Measurements from ENCODE around the gene NBEAL2.

NBEAL2 gene

GRCh38 chr3:47014036-47014435, 34.6 kb downstream of the NBEAL2 start:
- TF ChIP-seq, protein P1, sequence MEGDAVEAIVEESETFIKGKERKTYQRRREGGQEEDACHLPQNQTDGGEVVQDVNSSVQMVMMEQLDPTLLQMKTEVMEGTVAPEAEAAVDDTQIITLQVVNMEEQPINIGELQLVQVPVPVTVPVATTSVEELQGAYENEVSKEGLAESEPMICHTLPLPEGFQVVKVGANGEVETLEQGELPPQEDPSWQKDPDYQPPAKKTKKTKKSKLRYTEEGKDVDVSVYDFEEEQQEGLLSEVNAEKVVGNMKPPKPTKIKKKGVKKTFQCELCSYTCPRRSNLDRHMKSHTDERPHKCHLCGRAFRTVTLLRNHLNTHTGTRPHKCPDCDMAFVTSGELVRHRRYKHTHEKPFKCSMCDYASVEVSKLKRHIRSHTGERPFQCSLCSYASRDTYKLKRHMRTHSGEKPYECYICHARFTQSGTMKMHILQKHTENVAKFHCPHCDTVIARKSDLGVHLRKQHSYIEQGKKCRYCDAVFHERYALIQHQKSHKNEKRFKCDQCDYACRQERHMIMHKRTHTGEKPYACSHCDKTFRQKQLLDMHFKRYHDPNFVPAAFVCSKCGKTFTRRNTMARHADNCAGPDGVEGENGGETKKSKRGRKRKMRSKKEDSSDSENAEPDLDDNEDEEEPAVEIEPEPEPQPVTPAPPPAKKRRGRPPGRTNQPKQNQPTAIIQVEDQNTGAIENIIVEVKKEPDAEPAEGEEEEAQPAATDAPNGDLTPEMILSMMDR (IDR thresholded peaks at IDR 0.05; ENCODE audit: low read depth, low read length): no peak
- DNase-seq: no peak
- no peaks in the 10 kb centered on the region for H3K27me3 ChIP-seq (ENCODE audit: insufficient read depth, low read depth, severe bottlenecking)
- no peaks in the 10 kb centered on the region for H3K9me3 ChIP-seq (ENCODE audit: severe bottlenecking)
- H3K4me3 ChIP-seq (ENCODE audit: low read depth, low read length): no peak overlapping the region
- H3K36me3 ChIP-seq: peaks cover 51% of the 10 kb centered on the region
- no peak overlapping the region for H3K27ac ChIP-seq

GRCh38 chr3:47015151-47015550, 35.7 kb downstream of the NBEAL2 start:
- Histone ChIP-seq H3K27ac (no peak overlapping the region), H3K9me3 (ENCODE audit: severe bottlenecking) (no peaks in the 10 kb centered on the region), H3K36me3 (peaks cover 59% of the 10 kb centered on the region), H3K27me3 (ENCODE audit: insufficient read depth, low read depth, severe bottlenecking) (no peaks in the 10 kb centered on the region), H3K4me3 (ENCODE audit: low read depth, low read length) (no peak overlapping the region)
- TF ChIP-seq, protein P1 (IDR thresholded peaks at IDR 0.05; ENCODE audit: low read depth, low read length): no peak
- no peak for DNase-seq

DNA sequence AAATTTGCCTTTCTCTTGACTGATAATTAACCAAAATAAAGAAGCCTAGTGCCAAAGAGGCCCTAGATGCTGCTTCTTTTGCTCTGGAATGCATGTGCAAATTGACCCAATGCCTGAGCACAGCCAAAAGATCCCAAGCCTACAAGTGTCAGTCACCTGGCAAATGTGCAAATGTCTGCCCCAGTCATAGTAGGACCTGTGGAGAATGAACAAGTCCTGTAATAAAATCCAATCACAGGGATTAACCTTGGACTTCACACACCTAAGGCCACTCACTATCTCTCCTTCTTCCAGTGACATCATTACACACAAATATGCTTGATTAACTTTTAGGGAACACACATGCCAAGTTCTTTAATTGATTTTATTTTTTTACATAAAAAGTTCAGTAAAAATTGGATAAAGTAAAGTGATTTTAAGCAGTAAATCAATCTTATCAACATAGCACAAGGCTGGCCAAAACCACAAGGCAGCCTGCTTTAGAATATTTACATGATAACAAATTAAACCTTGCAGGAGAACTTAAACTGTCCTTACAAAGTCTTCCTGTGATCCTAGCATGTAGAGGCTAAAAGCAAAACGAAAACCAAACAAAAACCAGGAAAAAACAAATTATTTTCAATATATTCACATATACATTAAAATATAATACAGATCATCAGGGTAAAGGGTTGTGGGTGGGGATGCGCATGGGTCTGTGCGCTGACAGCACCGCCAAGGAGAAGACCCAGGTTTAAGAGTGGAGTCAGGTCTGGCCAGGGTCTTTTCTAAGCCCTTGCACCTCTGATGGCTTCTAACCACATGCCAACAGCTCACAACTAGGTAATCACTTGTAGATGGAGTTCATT, 36.8 kb downstream of the NBEAL2 start:
- no peaks in the 10 kb centered on the region for H3K27me3 ChIP-seq (ENCODE audit: insufficient read depth, low read depth, severe bottlenecking)
- TF ChIP-seq, protein P1 (IDR thresholded peaks at IDR 0.05; ENCODE audit: low read depth, low read length): no peak
- no peak for DNase-seq
- no peak overlapping the region for H3K27ac ChIP-seq
- no peak overlapping the region for H3K4me3 ChIP-seq (ENCODE audit: low read depth, low read length)
- H3K9me3 ChIP-seq (ENCODE audit: severe bottlenecking): no peaks in the 10 kb centered on the region
- H3K36me3 ChIP-seq: peaks cover 59% of the 10 kb centered on the region

GRCh38 chr3:47016934-47017435, 37.5 kb downstream of the NBEAL2 start:
- no peaks in the 10 kb centered on the region for H3K27me3 ChIP-seq (ENCODE audit: insufficient read depth, low read depth, severe bottlenecking)
- H3K4me3 ChIP-seq (ENCODE audit: low read depth, low read length): no peak overlapping the region
- no peak for DNase-seq
- TF ChIP-seq, protein P1 (IDR thresholded peaks at IDR 0.05; ENCODE audit: low read depth, low read length): no peak
- peaks cover 56% of the 10 kb centered on the region for H3K36me3 ChIP-seq
- H3K27ac ChIP-seq: no peak overlapping the region
- no peaks in the 10 kb centered on the region for H3K9me3 ChIP-seq (ENCODE audit: severe bottlenecking)

- Histone ChIP-seq H3K27me3 (ENCODE audit: insufficient read depth, low read depth, severe bottlenecking) (no peaks in the 10 kb centered on the region), H3K27ac (no peak overlapping the region), H3K4me3 (ENCODE audit: low read depth, low read length) (no peak overlapping the region), H3K9me3 (ENCODE audit: severe bottlenecking) (no peaks in the 10 kb centered on the region), H3K36me3 (peaks cover 56% of the 10 kb centered on the region)
- TF ChIP-seq, protein P1 (IDR thresholded peaks at IDR 0.05; ENCODE audit: low read depth, low read length): no peak
- DNase-seq: no peak
These were observed 38.2 kb downstream of the NBEAL2 start for GRCh38 chr3:47017504-47018268.
